ENCODE results near the gene ZDBF2. TPM values are rescaled to one million over a fixed set of nuclear protein-coding genes. Genes with fewer than 3 reads are reported as not detected.
A peak's percentile ranks its signal among the peaks of the same experiment; 100 is the strongest.
"Not testable (repeated sequence)": the region's sequence is repeated elsewhere in the genome, so short reads cannot be mapped to it uniquely, and the experiment has no call there.

ZDBF2 gene
- total RNA-seq, result 11.6 TPM in 2 replicates
- 2.4 and 6.3 TPM in 2 replicates for polyA plus RNA-seq
- 1.5 and 3.1 TPM in 2 replicates for polyA plus RNA-seq (2012)
- polyA minus RNA-seq (ENCODE audit: low replicate concordance), result 0.07 and 1.4 TPM in 2 replicates

DNA sequence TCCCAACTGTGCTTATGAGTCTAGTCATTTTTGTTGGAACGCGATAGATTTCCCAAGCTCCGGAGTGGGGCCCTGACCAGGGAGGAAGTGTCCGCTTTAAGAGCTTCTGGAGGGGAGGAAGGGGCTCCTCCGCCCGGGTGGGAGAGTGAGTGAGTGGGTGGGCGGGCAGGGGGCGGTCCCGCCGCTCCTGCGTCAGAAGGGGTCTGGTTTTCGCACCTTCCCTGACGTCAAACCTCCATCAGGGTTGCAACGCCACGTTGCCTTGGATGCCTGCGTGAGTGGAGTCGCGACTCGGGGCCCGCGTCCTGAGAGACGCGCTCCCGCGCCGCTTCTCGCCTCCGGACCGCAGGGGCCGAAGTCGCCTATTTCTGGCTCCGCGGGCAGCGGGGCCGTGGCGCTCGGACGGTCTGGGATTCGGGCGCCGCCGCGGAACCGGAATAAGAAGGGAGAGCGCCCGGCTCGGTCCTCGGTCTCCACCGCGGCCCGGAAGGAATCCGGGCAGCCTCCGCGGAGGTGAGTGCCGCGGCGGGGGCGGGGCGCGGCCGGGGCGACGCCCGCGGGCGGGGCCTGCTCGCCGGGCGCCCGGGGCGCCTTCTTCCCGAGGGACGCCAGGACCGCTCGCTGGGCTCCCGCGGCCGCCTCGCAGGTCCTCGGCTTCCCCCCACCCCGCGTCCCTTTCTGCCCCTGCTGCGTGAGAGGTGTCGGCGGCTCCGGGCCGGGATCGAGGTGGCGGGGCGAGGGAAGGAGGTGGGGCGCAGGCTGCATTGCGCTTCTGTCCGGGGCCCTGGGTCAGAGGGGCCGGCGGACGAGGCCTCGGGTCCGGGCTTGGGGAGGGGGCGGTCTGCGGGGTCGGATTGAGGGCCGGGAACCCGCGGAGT lies at the start of gene ZDBF2:
ZDBF2 (plus strand) TSS at position 230 of the 878 bp plus-strand sequence. CDS start 7,187 bp downstream, outside the sequence.
- Histone ChIP-seq H2AFZ (ENCODE audit: low read length) (peak within 1 kb of the TSS; percentile 58), H3K9me3 (ENCODE audit: control insufficient read depth, insufficient read depth, low read depth, low read length) (no peaks in the 10 kb centered on the region), H3K79me2 (ENCODE audit: control insufficient read depth, insufficient read depth, low read length) (no peaks in the 10 kb centered on the region), H4K20me1 (ENCODE audit: control insufficient read depth, extremely low read depth, insufficient read depth, low read length) (no peaks in the 10 kb centered on the region), H3K4me1 (ENCODE audit: control insufficient read depth, extremely low read depth, insufficient read depth, low read length) (no peaks in the 10 kb centered on the region), H3K9ac (ENCODE audit: insufficient read depth, low read length) (peak within 1 kb of the TSS; percentile 68), H3K4me2 (ENCODE audit: extremely low read depth, insufficient read depth, low read length) (peak within 1 kb of the TSS; percentile 77), H3K4me3 (replicated peaks in 1 of 4; ENCODE audit: control extremely low read depth in 1 of 4, insufficient read depth in 1 of 4, low read depth in 3 of 4, low read length in 4 of 4) (peak within 1 kb of the TSS; percentile 58 to 75 (median 73)), H3K27me3 (ENCODE audit: control insufficient read depth, insufficient read depth, low read length) (peaks cover 9% of the 10 kb centered on the region), H3K36me3 (ENCODE audit: control insufficient read depth, insufficient read depth, low read length) (no peaks in the 10 kb centered on the region), H3K27ac (ENCODE audit: insufficient read depth, low read length) (peak within 1 kb of the TSS; percentile 41)
- peak; percentile 5 for TF ChIP-seq EZH2 (IDR thresholded peaks at IDR 0.05; ENCODE audit: low read length, missing control alignments)
- TF ChIP-seq, protein P1, sequence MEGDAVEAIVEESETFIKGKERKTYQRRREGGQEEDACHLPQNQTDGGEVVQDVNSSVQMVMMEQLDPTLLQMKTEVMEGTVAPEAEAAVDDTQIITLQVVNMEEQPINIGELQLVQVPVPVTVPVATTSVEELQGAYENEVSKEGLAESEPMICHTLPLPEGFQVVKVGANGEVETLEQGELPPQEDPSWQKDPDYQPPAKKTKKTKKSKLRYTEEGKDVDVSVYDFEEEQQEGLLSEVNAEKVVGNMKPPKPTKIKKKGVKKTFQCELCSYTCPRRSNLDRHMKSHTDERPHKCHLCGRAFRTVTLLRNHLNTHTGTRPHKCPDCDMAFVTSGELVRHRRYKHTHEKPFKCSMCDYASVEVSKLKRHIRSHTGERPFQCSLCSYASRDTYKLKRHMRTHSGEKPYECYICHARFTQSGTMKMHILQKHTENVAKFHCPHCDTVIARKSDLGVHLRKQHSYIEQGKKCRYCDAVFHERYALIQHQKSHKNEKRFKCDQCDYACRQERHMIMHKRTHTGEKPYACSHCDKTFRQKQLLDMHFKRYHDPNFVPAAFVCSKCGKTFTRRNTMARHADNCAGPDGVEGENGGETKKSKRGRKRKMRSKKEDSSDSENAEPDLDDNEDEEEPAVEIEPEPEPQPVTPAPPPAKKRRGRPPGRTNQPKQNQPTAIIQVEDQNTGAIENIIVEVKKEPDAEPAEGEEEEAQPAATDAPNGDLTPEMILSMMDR (conservative IDR thresholded peaks at IDR 0.05 in 1 of 2, IDR thresholded peaks at IDR 0.05 in 1 of 2; ENCODE audit: low read depth in 1 of 2, low read length in 2 of 2), result no peak
- peak; percentile 75 to 79 for DNase-seq (ENCODE audit: low read depth in 2 of 2)

DNA sequence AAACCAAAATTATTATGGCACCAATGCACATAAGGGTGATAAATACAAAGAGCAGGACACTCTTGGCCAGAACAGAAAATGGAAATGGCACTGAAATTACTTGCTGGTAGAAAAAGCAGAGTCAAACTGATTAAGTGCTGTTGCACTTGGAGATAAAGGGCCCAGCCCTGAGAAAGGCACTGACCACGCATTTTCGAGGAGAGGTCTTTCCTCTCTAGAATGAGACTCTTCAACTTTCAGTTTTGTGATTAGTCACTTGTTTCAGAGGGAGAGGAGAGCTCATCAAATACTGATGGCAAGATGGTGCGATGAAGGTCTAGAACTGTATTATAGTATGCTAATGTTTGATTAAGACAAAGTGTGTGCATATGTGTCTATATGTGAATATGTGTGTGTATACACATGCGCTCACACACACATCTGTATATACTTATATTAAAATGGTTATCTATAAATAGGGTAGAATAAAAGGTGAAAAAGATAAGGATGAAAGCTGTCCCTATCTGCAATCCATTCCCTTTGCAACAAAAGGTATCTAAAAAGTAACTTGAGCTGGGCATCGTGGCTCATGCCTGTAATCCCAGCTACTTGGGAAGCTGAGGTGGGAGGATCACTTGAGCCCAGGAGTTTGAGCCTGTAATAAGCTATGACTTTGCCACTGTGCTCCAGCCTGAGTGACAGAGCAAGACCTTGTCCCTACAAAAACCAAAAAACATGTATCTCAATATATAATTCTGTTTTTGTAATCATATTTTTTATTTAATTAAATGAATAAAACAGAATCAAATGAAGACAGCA lies 48.8 kb upstream of the ZDBF2 start:
- no peak overlapping the region for H3K4me3 ChIP-seq (replicated peaks in 1 of 4; ENCODE audit: control extremely low read depth in 1 of 4, insufficient read depth in 1 of 4, low read depth in 3 of 4, low read length in 4 of 4)
- H2AFZ ChIP-seq (ENCODE audit: low read length), result no peak overlapping the region
- no peaks in the 10 kb centered on the region for H3K36me3 ChIP-seq (ENCODE audit: control insufficient read depth, insufficient read depth, low read length)
- H3K27ac ChIP-seq (ENCODE audit: insufficient read depth, low read length), result no peak overlapping the region
- H3K4me1 ChIP-seq (ENCODE audit: control insufficient read depth, extremely low read depth, insufficient read depth, low read length), result no peaks in the 10 kb centered on the region
- no peak overlapping the region for H3K9ac ChIP-seq (ENCODE audit: insufficient read depth, low read length)
- no peaks in the 10 kb centered on the region for H4K20me1 ChIP-seq (ENCODE audit: control insufficient read depth, extremely low read depth, insufficient read depth, low read length)
- H3K79me2 ChIP-seq (ENCODE audit: control insufficient read depth, insufficient read depth, low read length), result no peaks in the 10 kb centered on the region
- TF ChIP-seq, protein P1 (conservative IDR thresholded peaks at IDR 0.05 in 1 of 2, IDR thresholded peaks at IDR 0.05 in 1 of 2; ENCODE audit: low read depth in 1 of 2, low read length in 2 of 2), result no peak
- TF ChIP-seq EZH2 (IDR thresholded peaks at IDR 0.05; ENCODE audit: low read length, missing control alignments), result no peak
- H3K9me3 ChIP-seq (ENCODE audit: control insufficient read depth, insufficient read depth, low read depth, low read length), result no peaks in the 10 kb centered on the region
- DNase-seq (ENCODE audit: low read depth in 2 of 2), result no peak
- no peaks in the 10 kb centered on the region for H3K27me3 ChIP-seq (ENCODE audit: control insufficient read depth, insufficient read depth, low read length)
- H3K4me2 ChIP-seq (ENCODE audit: extremely low read depth, insufficient read depth, low read length), result no peak overlapping the region

- DNase-seq (ENCODE audit: low read depth in 2 of 2); H3K36me3 ChIP-seq (ENCODE audit: control insufficient read depth, insufficient read depth, low read length); H3K27me3 ChIP-seq (ENCODE audit: control insufficient read depth, insufficient read depth, low read length); H3K4me1 ChIP-seq (ENCODE audit: control insufficient read depth, extremely low read depth, insufficient read depth, low read length); H3K4me2 ChIP-seq (ENCODE audit: extremely low read depth, insufficient read depth, low read length); H3K9ac ChIP-seq (ENCODE audit: insufficient read depth, low read length); H4K20me1 ChIP-seq (ENCODE audit: control insufficient read depth, extremely low read depth, insufficient read depth, low read length); H3K27ac ChIP-seq (ENCODE audit: insufficient read depth, low read length); H3K79me2 ChIP-seq (ENCODE audit: control insufficient read depth, insufficient read depth, low read length); H3K9me3 ChIP-seq (ENCODE audit: control insufficient read depth, insufficient read depth, low read depth, low read length); H2AFZ ChIP-seq (ENCODE audit: low read length); H3K4me3 ChIP-seq (replicated peaks in 1 of 4; ENCODE audit: control extremely low read depth in 1 of 4, insufficient read depth in 1 of 4, low read depth in 3 of 4, low read length in 4 of 4): not testable (repeated sequence)
Measured at GRCh38 chr2:206228636-206229035, 45.8 kb upstream of the ZDBF2 start.

Data from fibroblast of lung (primary cell).